Adrenal gland (tissue), 12 donors: ENCODE data around the gene NANOS3. TPM values are rescaled to one million over a fixed set of nuclear protein-coding genes. Genes with fewer than 3 reads are reported as not detected.
A peak's percentile ranks its signal among the peaks of the same experiment; 100 is the strongest.

ENCODE experiments used
- DNase-seq, 7 donors: peaks; one replicate each; pipeline ENCODE4 v3.0.0-alpha.2; 2019 to 2020
- H3K27ac ChIP-seq, 5 donors: fragments of 200-600 bp; sonication (generic) in 4 of 5; 1 replicate in 3 of 5; 2 replicates in 2 of 5; pipeline versions ENCODE4 v1.5.1 to v1.8.0; 2016 to 2020; ENCODE audit warnings: mild to moderate bottlenecking in 1 of 5
- H3K27me3 ChIP-seq: fragments of 200-600 bp; 2 replicates; pipeline ENCODE4 v1.8.0; 2021
- H3K36me3 ChIP-seq, 2 donors: fragments of 200-600 bp; replicated peaks in 1 of 2; 1 replicate in 1 of 2; 2 replicates in 1 of 2; pipeline versions ENCODE4 v1.5.1 to v1.8.0; 2018 to 2022
- H3K4me1 ChIP-seq, 2 donors: fragments of 200-600 bp; replicated peaks in 1 of 2; 1 replicate in 1 of 2; 2 replicates in 1 of 2; pipeline versions ENCODE4 v1.5.1 to v1.8.0; 2018 to 2021
- H3K4me3 ChIP-seq, 4 donors: fragments of 200-600 bp; sonication (generic) in 3 of 4; one replicate each; pipeline ENCODE4 v1.5.1; 2016 to 2018
- H3K9me3 ChIP-seq, 3 donors: fragments of 200-600 bp; sonication (generic) in 1 of 3; replicated peaks in 1 of 3; 1 replicate in 2 of 3; 2 replicates in 1 of 3; pipeline versions ENCODE4 v1.5.1 to v1.8.0; 2016 to 2021
- POLR2A ChIP-seq, 2 donors: fragments of 450-650 bp; IDR thresholded peaks; one replicate each; pipeline ENCODE4 v1.6.1; 2017; ENCODE audit warnings: antibody characterized with exemption in 2 of 2, mild to moderate bottlenecking in 2 of 2, moderate library complexity in 1 of 2
- WGBS, 4 donors: extraction: QIAGEN DNeasy Blood & Tissue Kit in 2 of 4; methylation state at CpG; one replicate each; pipeline versions ENCODE4 v1.1.5 to v1.1.7; 2013 to 2017; 5-methylcytosine and 5-hydroxymethylcytosine counted together
- intact Hi-C, 2 donors: fragments of 100-400 bp; cut with DNase I; formaldehyde crosslinking; loops; one replicate each; pipeline versions ENCODE4 v1.14.1 to v1.15.0; 2022 to 2023
- polyA plus RNA-seq, 3 donors: library from polyadenylated mRNA; stranded (reverse); fragments of 200-250 nt in 2 of 3; fragments of 350-450 nt in 1 of 3; fragmentation: Illumina TruSeq in 1 of 3; extraction: RNeasy Lipid Tissue Mini Kit (QIAGEN cat#74804) in 1 of 3; gene quantifications; one replicate each; pipeline ENCODE4 v1.2.3, GENCODE V29; 2013 to 2014
- total RNA-seq, 9 donors: library from RNA; depleted of rRNA in 4 of 9; stranded (reverse); fragments of >200 nt in 4 of 9; fragments of 120-200 nt in 1 of 9; fragmentation: NEBNext Ultra II Directional in 1 of 9; extraction: Animal tissue kit (Norgen Biotek cat#: 25700) in 1 of 9; gene quantifications; one replicate each; pipeline versions ENCODE4 v1.1.0 to v1.2.4, GENCODE V29; 2013 to 2023
- TF ChIP-seq, protein P1 (sequence below), 6 experiments: fragments of 450-650 bp in 4 of 6; fragments of 200-600 bp in 2 of 6; sonication (generic) in 1 of 6; IDR thresholded peaks; 1 replicate in 5 of 6; 2 replicates in 1 of 6; pipeline versions ENCODE4 v1.5.1 to v1.8.0; 2016 to 2021; ENCODE audit warnings: antibody characterized with exemption in 6 of 6, mild to moderate bottlenecking in 2 of 6, moderate library complexity in 1 of 6
- donor health status: healthy with polysubstance abuse.
- donor health status: Bipolar disorder and iron deficiency.
- donor health status: DM: yes; HTN: yes; CAD: no.
- donor health status: DM: no; HTN: no; CAD: no.
- donor health status: DM: no; HTN: no; CAD: no.
- donor health status: DM: yes; HTN: yes; CAD: no.

Gene NANOS3
- total and polyA plus RNA-seq, 12 donors, result 0.28 to 1.9 (median 1.3) TPM; not detected in 8

DNA sequence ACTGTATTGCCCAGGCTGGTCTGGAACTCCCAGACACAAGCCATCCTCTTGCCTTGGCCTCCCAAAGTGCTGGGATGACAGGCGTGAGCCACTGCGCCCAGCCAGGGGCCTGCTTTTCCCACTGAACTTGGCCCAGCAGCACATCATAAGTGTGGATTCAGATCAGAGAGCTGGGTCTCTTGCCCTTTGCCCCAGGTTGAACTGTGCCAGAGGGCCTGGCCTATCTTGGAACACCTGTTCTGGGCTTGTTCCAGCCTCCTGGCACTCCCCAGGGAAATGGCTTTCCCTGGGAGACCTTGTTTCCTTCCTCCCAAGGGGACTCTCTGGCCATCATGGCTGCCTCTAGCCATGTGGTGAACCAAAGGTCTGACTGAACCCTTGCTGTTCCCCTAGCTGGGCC, 32.5 kb downstream of the NANOS3 start:
- DNase-seq, result no peak
- no peak for TF ChIP-seq POLR2A (IDR thresholded peaks at IDR 0.05)
- TF ChIP-seq, protein P1, sequence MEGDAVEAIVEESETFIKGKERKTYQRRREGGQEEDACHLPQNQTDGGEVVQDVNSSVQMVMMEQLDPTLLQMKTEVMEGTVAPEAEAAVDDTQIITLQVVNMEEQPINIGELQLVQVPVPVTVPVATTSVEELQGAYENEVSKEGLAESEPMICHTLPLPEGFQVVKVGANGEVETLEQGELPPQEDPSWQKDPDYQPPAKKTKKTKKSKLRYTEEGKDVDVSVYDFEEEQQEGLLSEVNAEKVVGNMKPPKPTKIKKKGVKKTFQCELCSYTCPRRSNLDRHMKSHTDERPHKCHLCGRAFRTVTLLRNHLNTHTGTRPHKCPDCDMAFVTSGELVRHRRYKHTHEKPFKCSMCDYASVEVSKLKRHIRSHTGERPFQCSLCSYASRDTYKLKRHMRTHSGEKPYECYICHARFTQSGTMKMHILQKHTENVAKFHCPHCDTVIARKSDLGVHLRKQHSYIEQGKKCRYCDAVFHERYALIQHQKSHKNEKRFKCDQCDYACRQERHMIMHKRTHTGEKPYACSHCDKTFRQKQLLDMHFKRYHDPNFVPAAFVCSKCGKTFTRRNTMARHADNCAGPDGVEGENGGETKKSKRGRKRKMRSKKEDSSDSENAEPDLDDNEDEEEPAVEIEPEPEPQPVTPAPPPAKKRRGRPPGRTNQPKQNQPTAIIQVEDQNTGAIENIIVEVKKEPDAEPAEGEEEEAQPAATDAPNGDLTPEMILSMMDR (IDR thresholded peaks at IDR 0.05), result no peak
- H3K4me3 ChIP-seq, result no peak overlapping the region
- no peaks in the 10 kb centered on the region for H3K9me3 ChIP-seq
- intact Hi-C loops, result no loop called here
- H3K27me3 ChIP-seq, result no peaks in the 10 kb centered on the region
- no peak overlapping the region for H3K27ac ChIP-seq
- 80 to 100% (median 97%) methylated on average over 1 to 2 of the region's 2 CpGs for WGBS, 4 donors
- H3K4me1 ChIP-seq, result peaks cover 10 to 17% of the 10 kb centered on the region in 2 donors
- H3K36me3 ChIP-seq, result peaks cover 0 to 29% of the 10 kb centered on the region in 2 donors

GRCh38 chr19:13913352-13913751, 36.4 kb downstream of the NANOS3 start:
- Histone ChIP-seq H3K27ac (no peak overlapping the region), H3K4me3 (no peak overlapping the region), H3K4me1 (no peaks in the 10 kb centered on the region), H3K9me3 (no peaks in the 10 kb centered on the region), H3K36me3 (peaks cover 0 to 50% of the 10 kb centered on the region in 2 donors), H3K27me3 (no peaks in the 10 kb centered on the region)
- no peak for DNase-seq
- intact Hi-C loops, result no loop called here
- 86 to 96% (median 93%) methylated on average over 11 to 17 of the region's 17 CpGs for WGBS, 4 donors
- TF ChIP-seq, protein P1 (IDR thresholded peaks at IDR 0.05), result no peak
- TF ChIP-seq POLR2A (IDR thresholded peaks at IDR 0.05), result no peak

- Histone ChIP-seq H3K4me3 (no peak overlapping the region), H3K9me3 (no peaks in the 10 kb centered on the region), H3K27me3 (no peaks in the 10 kb centered on the region), H3K27ac (no peak overlapping the region), H3K4me1 (no peaks in the 10 kb centered on the region), H3K36me3 (peaks cover 0 to 59% of the 10 kb centered on the region in 2 donors)
- TF ChIP-seq, protein P1 (IDR thresholded peaks at IDR 0.05), result no peak
- no peak for TF ChIP-seq POLR2A (IDR thresholded peaks at IDR 0.05)
- no peak for DNase-seq
- 84 to 94% (median 92%) methylated on average over 3 of the region's 3 CpGs for WGBS, 4 donors
- intact Hi-C loops, result no loop called here
Observed at GRCh38 chr19:13914777-13915176, 37.8 kb downstream of the NANOS3 start.

DNA sequence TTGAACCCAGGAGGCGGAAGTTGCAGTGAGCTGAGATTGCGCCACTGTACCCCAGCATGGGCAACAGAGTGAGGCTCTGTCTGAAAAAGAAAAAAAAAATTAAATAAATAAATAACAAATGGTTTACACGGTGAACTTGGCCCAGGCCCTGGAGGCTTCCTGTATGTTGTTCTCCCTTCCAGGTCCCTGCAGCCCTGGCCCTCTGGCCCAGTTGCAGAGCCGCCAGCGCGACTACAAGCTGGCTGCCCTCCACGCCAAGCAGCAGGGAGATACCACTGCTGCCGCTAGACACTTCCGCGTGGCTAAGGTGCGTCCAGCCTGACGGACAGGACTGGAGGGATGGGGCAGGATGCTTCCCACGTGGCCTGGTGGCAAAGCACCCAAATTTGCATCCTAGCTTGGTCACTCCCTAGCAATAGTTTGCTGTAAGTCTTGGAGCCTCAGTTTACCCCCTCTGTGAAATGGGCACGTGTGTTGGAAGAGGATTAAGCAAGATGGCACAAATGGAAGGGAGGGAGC, 41.0 kb downstream of the NANOS3 start:
- peaks cover 0 to 66% of the 10 kb centered on the region in 2 donors for H3K36me3 ChIP-seq

More for the DNA sequence above, 41.0 kb downstream of the NANOS3 start:
- DNase-seq, result peak in 3 of 7 donors; percentile 32 to 57 (median 41)
- Histone ChIP-seq H3K4me1 (no peaks in the 10 kb centered on the region), H3K9me3 (no peaks in the 10 kb centered on the region), H3K27me3 (no peaks in the 10 kb centered on the region), H3K27ac (no peak overlapping the region), H3K4me3 (no peak overlapping the region)
- WGBS, 4 donors, result 67 to 85% (median 79%) methylated on average over 6 to 14 of the region's 14 CpGs
- intact Hi-C loops, result no loop called here
- TF ChIP-seq POLR2A (IDR thresholded peaks at IDR 0.05), result no peak
- TF ChIP-seq, protein P1 (IDR thresholded peaks at IDR 0.05), result no peak
